Endothelial cell of umbilical vein (primary cell): ENCODE data around the gene SCN1B. TPM values are rescaled to one million over a fixed set of nuclear protein-coding genes. Genes with fewer than 3 reads are reported as not detected.

Source experiments
- BruUV-seq: library from RNA; stranded (reverse); fragments of 400-500 nt; replicated peaks from 2 replicates; lab custom pipeline; 2021; lab: Mats Ljungman, UMichigan
- CTCF ChIA-PET: fragments of 300-600, 350-600 bp; sonication (Branson Sonifier 250); formaldehyde crosslinking; loops from one replicate; lab custom pipeline; 2021; ENCODE audit warnings: antibody characterized with exemption, inconsistent platforms; lab: Charles Lee
- POLR2A ChIA-PET: fragments of 300-600, 350-600 bp; sonication (Branson Sonifier 250); formaldehyde crosslinking; loops from one replicate; lab custom pipeline; 2021; ENCODE audit warnings: antibody characterized with exemption, inconsistent platforms; lab: Charles Lee
- DNase-seq: peaks from one replicate; pipeline ENCODE4 v3.0.0-alpha.2; 2011; ENCODE audit warnings: low read depth, low spot score
- FAIRE-seq: peaks from 2 replicates; lab custom pipeline; 2011; peaks lifted over from hg19 to GRCh38; lab: Jason Lieb, UNC
- H2AFZ ChIP-seq: 2 replicates; pipeline ENCODE4 v1.6.0; 2012; ENCODE audit warnings: low read depth, low read length, control low read depth, inconsistent platforms
- H3K27ac ChIP-seq: 2 replicates; pipeline ENCODE4 v1.5.1; 2011; ENCODE audit warnings: low read depth, mild to moderate bottlenecking, control low read depth, low read length, moderate library complexity; ENCODE audit not compliant: insufficient read depth
- H3K27me3 ChIP-seq, 2 experiments: 2 replicates each; pipeline versions ENCODE4 v1.6.0 to v1.6.1; 2011; ENCODE audit warnings: low read length in 2 of 2, mixed read lengths in 1 of 2; ENCODE audit not compliant: control insufficient read depth in 2 of 2, insufficient read depth in 2 of 2
- H3K36me3 ChIP-seq, 2 experiments: 2 replicates in 1 of 2; 3 replicates in 1 of 2; pipeline ENCODE4 v1.5.1; 2011; ENCODE audit warnings: low read length in 2 of 2, mild to moderate bottlenecking in 1 of 2, moderate library complexity in 1 of 2; ENCODE audit not compliant: control insufficient read depth in 2 of 2, insufficient read depth in 2 of 2; ENCODE audit errors: extremely low read depth in 1 of 2
- H3K4me1 ChIP-seq: 3 replicates; pipeline ENCODE4 v1.5.1; 2011; ENCODE audit warnings: mild to moderate bottlenecking, low read length; ENCODE audit not compliant: control insufficient read depth, insufficient read depth; ENCODE audit errors: extremely low read depth
- H3K4me2 ChIP-seq: 2 replicates; pipeline ENCODE4 v1.6.1; 2011; ENCODE audit warnings: low read length, control low read depth, mixed read lengths; ENCODE audit not compliant: insufficient read depth
- H3K4me3 ChIP-seq, 3 experiments: fragments of 200-600 bp in 1 of 3; sonication (generic), shearing (Covaris generic) in 1 of 3; replicated peaks in 1 of 3; 2 replicates each; pipeline ENCODE4 v1.5.1; 2011 to 2016; ENCODE audit warnings: control low read depth in 3 of 3, low read length in 3 of 3, mild to moderate bottlenecking in 2 of 3, inconsistent platforms in 1 of 3, low read depth in 1 of 3, moderate library complexity in 1 of 3; ENCODE audit not compliant: insufficient read depth in 1 of 3
- H3K79me2 ChIP-seq: 2 replicates; pipeline ENCODE4 v1.6.0; 2012; ENCODE audit warnings: low read length, inconsistent platforms; ENCODE audit not compliant: control insufficient read depth, insufficient read depth
- H3K9ac ChIP-seq: replicated peaks from 2 replicates; pipeline ENCODE3; 2011; ENCODE audit warnings: low read length, control low read depth; ENCODE audit not compliant: insufficient read depth; ENCODE audit errors: extremely low read depth
- H3K9me1 ChIP-seq: replicated peaks from 3 replicates; pipeline ENCODE4 v1.6.0; 2011; ENCODE audit warnings: mild to moderate bottlenecking, low read length; ENCODE audit not compliant: control insufficient read depth, insufficient read depth; ENCODE audit errors: extremely low read depth
- H3K9me3 ChIP-seq: replicated peaks from 2 replicates; pipeline ENCODE4 v1.5.1; 2012; ENCODE audit warnings: low read length, inconsistent platforms; ENCODE audit not compliant: control insufficient read depth, insufficient read depth
- H4K20me1 ChIP-seq: replicated peaks from 2 replicates; pipeline ENCODE3; 2011; ENCODE audit warnings: mild to moderate bottlenecking, low read length; ENCODE audit not compliant: control insufficient read depth, insufficient read depth; ENCODE audit errors: extremely low read depth
- CTCF ChIP-seq, 2 donors: IDR thresholded peaks; 1 replicate in 1 of 2; 2 replicates in 1 of 2; pipeline ENCODE4 v1.5.1; 2011; ENCODE audit warnings: low read length in 2 of 2, mild to moderate bottlenecking in 2 of 2, moderate library complexity in 2 of 2, control low read depth in 1 of 2, inconsistent platforms in 1 of 2, low read depth in 1 of 2; ENCODE audit not compliant: insufficient read depth in 1 of 2; ENCODE audit errors: extremely low read depth in 1 of 2
- EZH2 ChIP-seq: IDR thresholded peaks from 2 replicates; pipeline ENCODE4 v1.6.1; 2012; ENCODE audit warnings: borderline replicate concordance, low read depth, mild to moderate bottlenecking, moderate library complexity, low read length, inconsistent platforms; ENCODE audit not compliant: severe bottlenecking
- FOS ChIP-seq: IDR thresholded peaks from 2 replicates; pipeline ENCODE4 v1.6.1; 2011; ENCODE audit warnings: mild to moderate bottlenecking, low read length, moderate library complexity, borderline replicate concordance; ENCODE audit not compliant: insufficient read depth
- GATA2 ChIP-seq: IDR thresholded peaks from 2 replicates; pipeline ENCODE4 v1.7.0; 2011; ENCODE audit warnings: low read depth, mild to moderate bottlenecking, moderate library complexity, mixed read lengths, low read length; ENCODE audit not compliant: insufficient read length, insufficient read depth
- JUN ChIP-seq: IDR thresholded peaks from 2 replicates; pipeline ENCODE4 v1.6.1; 2011; ENCODE audit warnings: borderline replicate concordance, low read depth; ENCODE audit not compliant: insufficient read length, insufficient read depth
- MAX ChIP-seq: IDR thresholded peaks from 2 replicates; pipeline ENCODE4 v1.6.1; 2011; ENCODE audit not compliant: insufficient read depth, insufficient read length
- MYC ChIP-seq: IDR thresholded peaks from one replicate; pipeline ENCODE4 v1.6.1; 2011; ENCODE audit warnings: mild to moderate bottlenecking, low read depth, low read length
- POLR2A ChIP-seq: IDR thresholded peaks from 2 replicates; pipeline ENCODE4 v1.6.1; 2012; ENCODE audit warnings: low read depth, mild to moderate bottlenecking, control low read depth, low read length
- POLR2AphosphoS5 ChIP-seq: IDR thresholded peaks from 2 replicates; pipeline ENCODE4 v1.6.1; 2012; ENCODE audit warnings: low read depth, mild to moderate bottlenecking, control low read depth, low read length, moderate library complexity; ENCODE audit not compliant: insufficient read depth
- dilution Hi-C: fragments of 300-500 bp; cut with MboI; formaldehyde crosslinking; loops from one replicate; pipeline ENCODE4 v1.15.0; 2019; ENCODE audit warnings: low sequenced_read_pairs; ENCODE audit not compliant: extremely low pct_ligation_motif_present
- intact Hi-C: fragments of 100-400 bp; cut with micrococcal nuclease; formaldehyde crosslinking; loops from one replicate; pipeline ENCODE4 v1.10.0; 2022
- polyA plus RNA-seq, 4 experiments: library from polyadenylated mRNA; depleted of rRNA in 3 of 4; stranded (reverse) in 3 of 4; unstranded in 1 of 4; fragments of >200 nt; gene quantifications; 2 replicates each; pipeline versions ENCODE4 v1.2.1 to v1.2.3, GENCODE V29; 2011 to 2012; ENCODE audit warnings: missing spikeins in 1 of 4
- total RNA-seq: library from RNA; stranded (reverse); gene quantifications from 2 replicates; pipeline ENCODE4 v1.2.3, GENCODE V29; 2021

The SCN1B gene
- total and polyA plus RNA-seq, 2 donors (not counting 3 experiments of a cell fraction or from before 2014, with no cell fraction given), result 11.2 to 14.2 TPM

- BruUV-seq, result no TSS peak
- DNase-seq, result peak; percentile 43
- CTCF ChIA-PET, result interaction anchor here (0.9 to 4.4 kb wide), 6 partner anchors 12 to 142 kb away, joined by 3 to 40 read pairs (median 6); partner anchors contain the start of gene FXYD7
- Histone ChIP-seq H3K27me3 (no peaks in the 10 kb centered on the region), H3K79me2 (peaks cover 46% of the 10 kb centered on the region), H2AFZ (no peak overlapping the region), H3K36me3 (peaks cover 4% of the 10 kb centered on the region in 2 experiments), H3K27ac (peak overlapping the region; percentile 27), H4K20me1 (no peaks in the 10 kb centered on the region), H3K4me2 (peak overlapping the region; percentile 88), H3K4me3 (peak overlapping the region; percentile 75 to 91 (median 83)), H3K9me1 (no peaks in the 10 kb centered on the region), H3K9me3 (no peaks in the 10 kb centered on the region), H3K9ac (peak overlapping the region; percentile 63), H3K4me1 (peaks cover 64% of the 10 kb centered on the region)
- FAIRE-seq, result peak; percentile 78
- dilution Hi-C loops (no loop called here), intact Hi-C loops (loop anchor here (1.0 to 10.0 kb wide), 4 partner anchors 16 to 76 kb away; partner anchors contain the start of gene ZNF30)
- POLR2A ChIA-PET, result interaction anchor here (0.6 to 1.3 kb wide), 3 partner anchors 13 to 28 kb away, joined by 3 to 4 read pairs (median 3); no protein-coding TSS in a partner anchor
- TF ChIP-seq GATA2 (no peak), POLR2AphosphoS5 (peak; percentile 38), MYC (peak; percentile 56), POLR2A (peak; percentile 46)
These were observed 29.4 kb upstream of the SCN1B start for GRCh38 chr19:35000647-35001501.

GRCh38 chr19:35002037-35002535 is 28.2 kb upstream of the SCN1B start:
- no peak overlapping the region for H2AFZ ChIP-seq
- ChIA-PET POLR2A (interaction anchor here (1.2 kb wide), 1 partner anchor 17 kb away, joined by 3 read pairs; no protein-coding TSS in a partner anchor), CTCF (interaction anchor here (1.2 to 4.4 kb wide), 4 partner anchors 11 to 35 kb away, joined by 3 to 40 read pairs (median 10); no protein-coding TSS in a partner anchor)
- no peaks in the 10 kb centered on the region for H3K27me3 ChIP-seq
- dilution Hi-C loops, result no loop called here
- no peaks in the 10 kb centered on the region for H3K9me1 ChIP-seq
- H3K36me3 ChIP-seq, result peaks cover 4% of the 10 kb centered on the region in 2 experiments
- DNase-seq (no peak), FAIRE-seq (no peak)
- intact Hi-C loops, result loop anchor here (10.0 kb wide), 1 partner anchor 77 kb away; the partner anchor contains the start of gene ZNF30
- H4K20me1 ChIP-seq, result no peaks in the 10 kb centered on the region
- TF ChIP-seq POLR2AphosphoS5, result no peak
- TF ChIP-seq MAX, result no peak
- no peak for TF ChIP-seq JUN
- no peak for TF ChIP-seq EZH2
- TF ChIP-seq GATA2, result no peak
- TF ChIP-seq MYC, result no peak
- TF ChIP-seq FOS, result no peak
- TF ChIP-seq CTCF (IDR thresholded peaks at IDR 0.05; ENCODE audit: extremely low read depth in 1 of 2, insufficient read depth in 1 of 2, low read depth in 1 of 2, low read length in 2 of 2), result no peak
- no peak for TF ChIP-seq POLR2A
- H3K27ac ChIP-seq, result no peak overlapping the region
- no peak overlapping the region for H3K9ac ChIP-seq
- peak overlapping the region; percentile 88 for H3K4me2 ChIP-seq
- H3K79me2 ChIP-seq, result peaks cover 51% of the 10 kb centered on the region
- H3K4me1 ChIP-seq, result peaks cover 71% of the 10 kb centered on the region
- no peak overlapping the region for H3K4me3 ChIP-seq
- H3K9me3 ChIP-seq, result no peaks in the 10 kb centered on the region
- TSS peak; percentile 13 for BruUV-seq
